Endothelial cell of umbilical vein (primary cell): ENCODE results near the gene SELENOO.

Source experiments
- EZH2 ChIP-seq: IDR thresholded peaks from 2 replicates; pipeline ENCODE4 v1.6.1; 2012; ENCODE audit warnings: borderline replicate concordance, low read depth, mild to moderate bottlenecking, moderate library complexity, low read length, inconsistent platforms; ENCODE audit not compliant: severe bottlenecking
- GATA2 ChIP-seq: IDR thresholded peaks from 2 replicates; pipeline ENCODE4 v1.7.0; 2011; ENCODE audit warnings: low read depth, mild to moderate bottlenecking, moderate library complexity, mixed read lengths, low read length; ENCODE audit not compliant: insufficient read length, insufficient read depth
- JUN ChIP-seq: IDR thresholded peaks from 2 replicates; pipeline ENCODE4 v1.6.1; 2011; ENCODE audit warnings: borderline replicate concordance, low read depth; ENCODE audit not compliant: insufficient read length, insufficient read depth
- POLR2A ChIP-seq: IDR thresholded peaks from 2 replicates; pipeline ENCODE4 v1.6.1; 2012; ENCODE audit warnings: low read depth, mild to moderate bottlenecking, control low read depth, low read length
- POLR2AphosphoS5 ChIP-seq: IDR thresholded peaks from 2 replicates; pipeline ENCODE4 v1.6.1; 2012; ENCODE audit warnings: low read depth, mild to moderate bottlenecking, control low read depth, low read length, moderate library complexity; ENCODE audit not compliant: insufficient read depth
- TF ChIP-seq, protein P1 (sequence below), 2 donors: IDR thresholded peaks; 1 replicate in 1 of 2; 2 replicates in 1 of 2; pipeline ENCODE4 v1.5.1; 2011; ENCODE audit warnings: low read length in 2 of 2, mild to moderate bottlenecking in 2 of 2, moderate library complexity in 2 of 2, control low read depth in 1 of 2, inconsistent platforms in 1 of 2, low read depth in 1 of 2; ENCODE audit not compliant: insufficient read depth in 1 of 2; ENCODE audit errors: extremely low read depth in 1 of 2
- TF ChIP-seq, protein P2 (sequence below): IDR thresholded peaks from 2 replicates; pipeline ENCODE4 v1.6.1; 2011; ENCODE audit not compliant: insufficient read depth, insufficient read length

DNA sequence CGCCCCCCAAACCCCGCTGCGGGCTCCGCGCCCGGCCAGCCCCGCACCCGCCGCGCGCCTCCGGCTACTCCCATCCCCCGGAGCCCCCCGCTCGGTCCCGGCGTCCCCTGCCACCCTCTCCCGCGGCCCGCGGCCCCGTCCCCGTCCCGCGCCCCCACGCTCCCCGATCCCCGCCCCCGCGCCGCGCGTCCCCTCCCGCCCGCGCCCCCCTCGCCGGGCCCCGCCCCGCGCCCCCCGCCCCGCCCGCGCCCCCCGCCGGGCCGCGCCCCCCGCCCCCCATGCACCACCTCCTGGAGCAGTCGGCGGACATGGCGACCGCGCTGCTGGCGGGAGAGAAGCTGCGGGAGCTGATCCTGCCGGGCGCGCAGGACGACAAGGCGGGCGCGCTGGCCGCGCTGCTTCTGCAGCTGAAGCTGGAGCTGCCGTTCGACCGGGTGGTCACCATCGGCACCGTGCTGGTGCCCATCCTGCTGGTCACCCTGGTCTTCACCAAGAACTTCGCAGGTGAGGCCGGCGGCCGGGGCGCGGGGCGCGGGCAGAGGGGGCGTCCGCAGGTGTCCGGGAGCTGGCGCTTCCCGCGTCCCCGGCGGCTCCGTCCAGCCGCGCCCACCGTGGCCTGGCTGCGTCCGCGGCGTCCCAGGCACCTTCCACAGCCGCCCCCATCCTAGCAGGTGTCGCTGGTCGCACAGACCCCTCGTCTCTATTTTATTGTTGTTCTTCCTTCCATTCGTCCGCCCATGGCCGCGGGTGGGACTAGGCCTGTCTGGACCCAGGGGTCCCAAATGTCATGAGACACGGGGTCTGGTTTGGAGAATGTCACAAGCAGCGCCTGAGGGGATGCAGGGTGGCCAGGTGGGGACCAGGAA is 30.1 kb upstream of the SELENOO start, which contains the start of gene PANX2:
- TF ChIP-seq EZH2 = no peak
- TF ChIP-seq JUN = no peak
- no peak for TF ChIP-seq POLR2A
- TF ChIP-seq, protein P1, sequence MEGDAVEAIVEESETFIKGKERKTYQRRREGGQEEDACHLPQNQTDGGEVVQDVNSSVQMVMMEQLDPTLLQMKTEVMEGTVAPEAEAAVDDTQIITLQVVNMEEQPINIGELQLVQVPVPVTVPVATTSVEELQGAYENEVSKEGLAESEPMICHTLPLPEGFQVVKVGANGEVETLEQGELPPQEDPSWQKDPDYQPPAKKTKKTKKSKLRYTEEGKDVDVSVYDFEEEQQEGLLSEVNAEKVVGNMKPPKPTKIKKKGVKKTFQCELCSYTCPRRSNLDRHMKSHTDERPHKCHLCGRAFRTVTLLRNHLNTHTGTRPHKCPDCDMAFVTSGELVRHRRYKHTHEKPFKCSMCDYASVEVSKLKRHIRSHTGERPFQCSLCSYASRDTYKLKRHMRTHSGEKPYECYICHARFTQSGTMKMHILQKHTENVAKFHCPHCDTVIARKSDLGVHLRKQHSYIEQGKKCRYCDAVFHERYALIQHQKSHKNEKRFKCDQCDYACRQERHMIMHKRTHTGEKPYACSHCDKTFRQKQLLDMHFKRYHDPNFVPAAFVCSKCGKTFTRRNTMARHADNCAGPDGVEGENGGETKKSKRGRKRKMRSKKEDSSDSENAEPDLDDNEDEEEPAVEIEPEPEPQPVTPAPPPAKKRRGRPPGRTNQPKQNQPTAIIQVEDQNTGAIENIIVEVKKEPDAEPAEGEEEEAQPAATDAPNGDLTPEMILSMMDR (IDR thresholded peaks at IDR 0.05; ENCODE audit: extremely low read depth in 1 of 2, insufficient read depth in 1 of 2, low read depth in 1 of 2, low read length in 2 of 2) = no peak
- TF ChIP-seq POLR2AphosphoS5 = no peak
- TF ChIP-seq, protein P2, sequence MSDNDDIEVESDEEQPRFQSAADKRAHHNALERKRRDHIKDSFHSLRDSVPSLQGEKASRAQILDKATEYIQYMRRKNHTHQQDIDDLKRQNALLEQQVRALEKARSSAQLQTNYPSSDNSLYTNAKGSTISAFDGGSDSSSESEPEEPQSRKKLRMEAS = no peak
- no peak for TF ChIP-seq GATA2
